Measurements from ENCODE around the gene MTMR1.

DNA sequence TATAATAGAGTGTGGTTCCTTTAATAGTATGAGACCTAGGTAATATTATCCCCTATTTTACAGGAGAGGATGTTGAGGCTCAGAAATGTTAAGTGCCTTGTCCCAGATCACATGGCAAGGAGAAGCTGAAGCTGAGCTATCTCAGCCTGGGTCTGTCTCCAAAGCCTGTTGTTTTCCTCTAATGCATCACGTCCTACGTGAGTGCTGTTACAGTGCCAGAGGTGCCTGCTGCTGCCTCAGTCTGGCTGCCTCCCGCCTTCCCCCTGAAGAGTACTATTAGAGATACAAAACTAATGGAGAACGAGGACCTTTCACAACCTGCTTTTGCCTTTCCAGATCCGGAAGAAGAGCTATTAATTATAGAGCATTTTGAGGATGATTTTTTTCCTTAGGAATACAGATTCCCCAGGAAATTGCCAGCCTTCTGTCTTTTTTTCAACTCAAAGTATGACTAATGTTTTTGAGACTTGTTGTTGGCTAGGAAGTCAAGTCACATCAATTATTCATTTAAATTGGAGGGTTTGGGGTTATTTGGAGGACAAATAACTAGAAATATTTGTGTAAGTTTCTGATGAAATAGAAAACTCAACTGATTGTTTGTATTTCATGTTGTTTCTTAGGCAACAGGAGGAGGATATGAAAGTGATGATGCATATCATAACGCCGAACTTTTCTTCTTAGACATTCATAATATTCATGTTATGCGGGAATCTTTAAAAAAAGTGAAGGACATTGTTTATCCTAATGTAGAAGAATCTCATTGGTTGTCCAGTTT lies 43.9 kb upstream of the MTMR1 start:
- TF ChIP-seq, protein P1, sequence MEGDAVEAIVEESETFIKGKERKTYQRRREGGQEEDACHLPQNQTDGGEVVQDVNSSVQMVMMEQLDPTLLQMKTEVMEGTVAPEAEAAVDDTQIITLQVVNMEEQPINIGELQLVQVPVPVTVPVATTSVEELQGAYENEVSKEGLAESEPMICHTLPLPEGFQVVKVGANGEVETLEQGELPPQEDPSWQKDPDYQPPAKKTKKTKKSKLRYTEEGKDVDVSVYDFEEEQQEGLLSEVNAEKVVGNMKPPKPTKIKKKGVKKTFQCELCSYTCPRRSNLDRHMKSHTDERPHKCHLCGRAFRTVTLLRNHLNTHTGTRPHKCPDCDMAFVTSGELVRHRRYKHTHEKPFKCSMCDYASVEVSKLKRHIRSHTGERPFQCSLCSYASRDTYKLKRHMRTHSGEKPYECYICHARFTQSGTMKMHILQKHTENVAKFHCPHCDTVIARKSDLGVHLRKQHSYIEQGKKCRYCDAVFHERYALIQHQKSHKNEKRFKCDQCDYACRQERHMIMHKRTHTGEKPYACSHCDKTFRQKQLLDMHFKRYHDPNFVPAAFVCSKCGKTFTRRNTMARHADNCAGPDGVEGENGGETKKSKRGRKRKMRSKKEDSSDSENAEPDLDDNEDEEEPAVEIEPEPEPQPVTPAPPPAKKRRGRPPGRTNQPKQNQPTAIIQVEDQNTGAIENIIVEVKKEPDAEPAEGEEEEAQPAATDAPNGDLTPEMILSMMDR (IDR thresholded peaks at IDR 0.05) = no peak
- no peak for TF ChIP-seq POLR2A (IDR thresholded peaks at IDR 0.05)
